ENCODE results near the gene AP5Z1. TPM values are rescaled to one million over a fixed set of nuclear protein-coding genes. Genes with fewer than 3 reads are reported as not detected.

The AP5Z1 gene
- total RNA-seq, 1 donor from 2014 or later: 17.6 TPM

DNA sequence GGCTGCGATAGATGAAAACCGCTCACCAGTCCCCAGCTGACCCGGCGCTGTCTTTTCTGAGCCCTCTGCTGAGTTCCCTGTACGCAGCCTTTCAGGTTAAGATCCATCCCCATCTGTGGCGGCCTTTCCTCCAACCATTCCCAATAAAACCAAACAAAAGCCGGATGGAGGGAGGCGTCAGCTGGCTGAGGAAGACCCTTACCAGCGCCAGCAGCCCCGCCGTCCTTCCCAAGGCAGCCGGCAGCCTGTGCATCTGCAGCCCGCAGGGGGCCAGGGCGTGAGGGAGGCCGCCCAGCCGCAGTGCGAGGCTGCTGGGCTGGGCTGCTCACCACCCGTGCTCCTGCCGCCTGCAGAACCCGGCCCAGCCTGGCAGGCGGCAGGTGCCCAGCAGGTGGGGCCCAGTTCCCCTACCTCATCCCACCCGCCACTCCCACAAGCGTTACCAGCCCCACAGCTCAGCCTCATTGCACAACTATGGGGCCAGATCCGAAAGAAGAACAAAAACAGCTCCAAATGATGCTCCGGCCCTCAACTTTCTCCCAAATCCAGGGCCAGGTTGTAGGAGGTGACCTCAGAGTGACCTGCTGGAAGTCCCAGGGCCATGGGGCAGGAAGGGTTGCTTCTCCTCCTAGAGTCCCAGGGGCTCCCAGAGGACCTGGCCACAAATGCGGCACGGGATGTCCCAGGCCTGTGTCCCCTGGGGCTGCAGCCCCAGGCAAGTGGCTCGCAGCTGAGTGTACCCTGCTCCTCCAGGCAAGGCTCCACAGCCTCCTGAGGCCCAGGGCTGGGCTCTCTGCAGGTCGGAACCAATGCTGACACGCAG is 62.6 kb downstream of the AP5Z1 start:
- DNase-seq (ENCODE audit: low read depth in 2 of 2): peak in 1 of 2 donors; percentile 38

DNA sequence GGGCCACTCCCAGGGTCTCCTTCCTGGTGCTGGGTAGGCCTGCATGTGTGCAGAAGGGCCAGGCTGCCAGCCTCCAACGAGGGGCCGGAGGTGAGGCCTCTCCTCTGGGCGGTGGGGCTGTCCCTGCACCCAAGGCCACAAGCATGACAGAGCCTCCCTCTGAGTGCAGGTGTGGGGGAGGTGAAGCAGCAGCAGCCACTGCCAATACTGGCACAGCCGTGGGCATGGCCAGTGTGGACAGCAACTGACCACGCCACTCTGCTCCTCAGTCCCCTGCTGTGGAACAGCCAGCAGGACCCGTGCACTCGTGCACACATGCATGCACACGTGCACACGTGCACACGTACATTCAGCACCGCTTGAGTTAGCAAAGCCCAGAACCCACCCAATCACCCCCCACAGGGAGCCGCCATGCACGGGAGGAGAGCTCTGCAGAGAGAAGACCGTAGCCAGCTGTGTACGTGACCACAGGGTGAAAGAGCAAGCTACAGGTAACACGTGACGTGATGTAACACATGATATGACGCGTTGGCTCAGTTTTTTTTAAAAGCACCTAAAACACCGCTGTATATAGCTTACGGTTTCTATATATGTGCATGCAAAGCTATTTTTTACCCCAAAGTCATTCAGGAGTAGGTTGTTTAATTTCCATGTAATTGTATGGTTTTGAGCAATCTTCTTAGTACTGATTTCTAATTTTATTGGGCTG is 63.4 kb downstream of the AP5Z1 start:
- no peak for DNase-seq (ENCODE audit: low read depth in 2 of 2)

DNA sequence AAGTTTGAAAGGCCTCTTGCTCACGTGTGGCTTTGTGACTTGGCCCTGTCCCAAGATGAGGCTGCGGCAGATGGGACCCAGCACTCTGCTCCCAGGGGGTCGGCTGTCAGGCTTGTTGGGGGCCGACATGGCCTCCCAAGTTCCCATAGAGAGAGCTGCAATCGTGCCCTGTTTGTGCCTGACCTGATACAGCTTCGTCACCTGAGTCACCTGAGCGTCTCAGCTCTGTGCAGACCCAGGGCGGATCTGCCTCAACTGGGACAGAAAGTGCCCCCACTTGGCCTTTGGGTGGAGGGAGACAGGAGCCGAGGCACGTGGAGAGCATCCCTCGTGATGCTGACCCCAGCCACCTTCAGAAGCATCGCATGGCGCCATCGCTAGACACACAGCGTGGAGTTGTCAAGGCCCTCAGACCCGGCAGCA is 64.7 kb downstream of the AP5Z1 start:
- no peak for DNase-seq (ENCODE audit: low read depth in 2 of 2)

Other genes with a start within 250 kb of the AP5Z1 start
- 21.2 TPM in 2 replicates for gene FOXK1, start 93.3 kb upstream of the AP5Z1 start, total RNA-seq
- 0.13 and 0.25 TPM in 2 replicates for gene PAPOLB, start 86.4 kb downstream of the AP5Z1 start, total RNA-seq
- 1.7 and 5.6 TPM in 2 replicates for gene RADIL, start 108.1 kb downstream of the AP5Z1 start, total RNA-seq
- gene MMD2, start 183.6 kb downstream of the AP5Z1 start, total RNA-seq: not detected in 2 replicates